GM12873 (cell line): Measurements from ENCODE around the gene VEGFC.

ENCODE experiments used
- CTCF ChIP-seq: IDR thresholded peaks from 2 replicates; pipeline ENCODE4 v1.5.1; 2012; ENCODE audit warnings: low read depth, mild to moderate bottlenecking, moderate library complexity, low read length, control low read depth; ENCODE audit not compliant: insufficient read depth; ENCODE audit errors: missing control alignments

VEGFC gene

DNA sequence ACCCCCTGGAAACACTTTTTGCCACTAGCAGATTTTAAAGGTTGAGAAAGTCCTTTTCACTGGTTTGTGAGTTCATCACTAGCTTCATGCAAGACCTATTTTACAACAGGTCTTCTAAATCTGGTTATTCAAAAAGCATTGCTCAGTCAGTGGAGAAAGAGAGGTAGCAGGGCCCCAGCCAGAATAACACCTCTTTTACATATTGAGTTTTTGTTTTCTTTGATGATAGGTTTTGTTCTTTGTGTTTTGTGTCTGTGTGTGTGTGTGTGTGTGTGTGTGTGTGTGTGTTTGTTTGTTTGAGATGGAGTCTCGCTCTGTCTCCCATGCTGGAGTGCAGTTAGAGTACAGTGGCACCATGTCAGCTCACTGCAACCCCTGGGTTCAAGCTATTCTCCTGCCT is 2.7 kb upstream of the VEGFC start:
- no peak for TF ChIP-seq CTCF

DNA sequence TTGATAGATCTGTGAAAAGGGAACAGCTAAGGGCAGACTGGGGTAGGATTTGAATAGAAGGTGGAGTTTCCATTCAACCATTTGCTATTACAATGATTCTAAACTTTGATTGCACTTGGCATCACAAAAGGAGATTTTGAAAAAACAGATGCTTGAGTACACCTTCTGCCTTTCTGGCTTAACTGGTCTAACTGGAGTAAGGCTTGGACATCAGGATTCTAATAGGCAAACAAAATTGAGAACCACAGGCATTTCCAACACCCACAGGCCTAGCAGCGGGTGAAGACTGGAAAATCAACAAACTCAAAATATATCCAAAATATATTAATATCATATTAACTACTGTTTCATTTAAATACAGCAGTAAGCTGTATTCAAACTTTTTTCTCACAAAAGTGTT is 1.9 kb upstream of the VEGFC start:
- TF ChIP-seq CTCF: no peak

DNA sequence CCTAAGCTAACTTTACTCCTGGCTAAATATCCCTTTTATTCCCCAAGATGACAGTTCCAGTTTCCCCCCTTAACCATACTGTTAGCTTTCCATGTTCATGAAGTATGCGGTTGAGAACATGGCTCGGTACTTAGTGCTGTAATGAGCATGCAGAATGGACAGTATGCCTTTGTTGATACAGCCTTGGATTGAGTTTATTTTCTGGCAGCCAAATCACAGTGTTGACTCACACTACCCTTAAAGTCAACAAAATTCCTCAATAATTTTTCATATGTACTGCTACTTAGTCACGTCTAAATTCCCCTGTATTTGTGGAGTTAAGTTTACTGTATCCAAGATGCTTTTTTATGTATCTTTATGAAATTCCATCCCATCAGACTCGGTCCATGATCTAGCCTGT is 1.4 kb upstream of the VEGFC start:
- TF ChIP-seq CTCF: no peak

DNA sequence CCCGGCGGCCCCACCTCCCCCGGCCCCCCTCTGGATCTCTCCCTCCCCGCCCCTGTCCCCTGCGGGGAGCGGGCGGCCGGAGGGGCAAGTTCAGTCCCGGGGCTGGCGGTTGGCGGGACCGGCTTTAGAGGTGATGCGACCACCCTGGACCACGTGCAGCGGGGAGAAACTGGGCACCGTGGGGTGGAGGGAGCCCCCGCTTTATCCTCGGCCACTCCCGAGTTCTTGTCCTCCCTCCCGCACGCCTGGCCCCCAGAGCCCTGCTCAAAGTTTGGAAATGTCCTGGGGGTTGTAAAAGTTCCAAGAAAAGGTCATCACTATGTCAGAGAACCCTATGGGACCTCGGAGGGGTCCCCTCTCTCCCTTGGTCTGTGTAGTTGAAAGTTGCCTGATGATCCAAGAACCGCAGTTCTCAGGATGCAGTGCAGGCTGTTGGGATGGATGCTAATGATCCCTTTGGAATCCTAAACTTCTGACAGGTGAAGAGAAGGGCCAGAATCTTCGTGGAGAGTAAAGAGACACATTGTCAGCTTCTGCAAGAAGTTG is 411 bp upstream of the VEGFC start:
- TF ChIP-seq CTCF: no peak

DNA sequence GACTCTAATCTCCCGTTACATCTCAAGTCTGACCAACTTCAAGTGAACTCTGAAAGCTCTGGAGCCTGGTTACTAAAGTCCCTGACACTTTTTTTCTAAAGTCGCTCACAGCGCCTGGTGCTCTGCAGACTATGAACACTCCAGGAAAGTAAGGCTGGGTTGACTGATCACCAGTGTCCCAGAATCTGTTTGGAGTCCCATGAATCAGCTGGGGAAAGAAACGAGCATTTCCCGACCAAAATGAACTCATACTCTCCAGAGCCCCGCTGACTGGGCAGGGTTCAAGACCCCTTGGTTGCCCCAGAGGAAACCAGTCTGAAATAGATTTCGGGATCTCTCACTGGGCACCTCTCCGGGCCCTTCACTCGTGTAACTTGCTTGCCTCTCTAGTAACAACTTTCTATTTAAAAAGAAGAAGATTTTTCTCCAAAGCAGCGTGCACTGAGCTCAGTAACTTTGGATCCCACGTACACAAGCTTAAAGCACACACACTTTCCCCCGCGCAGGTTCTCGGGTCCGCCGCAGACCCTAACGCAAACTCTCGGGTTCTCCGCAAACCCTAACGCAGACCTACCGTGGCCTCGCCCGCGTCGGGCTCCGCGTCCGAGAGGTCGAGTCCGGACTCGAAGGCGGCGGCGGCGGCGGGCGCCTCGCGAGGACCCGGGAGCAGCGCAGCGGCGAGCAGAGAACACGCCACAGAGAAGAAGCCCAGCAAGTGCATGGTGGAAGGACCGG is 964 bp downstream of the VEGFC start:
- no peak for TF ChIP-seq CTCF

GRCh38 chr4:176790398-176790797 is 2.3 kb downstream of the VEGFC start:
- TF ChIP-seq CTCF: no peak

DNA sequence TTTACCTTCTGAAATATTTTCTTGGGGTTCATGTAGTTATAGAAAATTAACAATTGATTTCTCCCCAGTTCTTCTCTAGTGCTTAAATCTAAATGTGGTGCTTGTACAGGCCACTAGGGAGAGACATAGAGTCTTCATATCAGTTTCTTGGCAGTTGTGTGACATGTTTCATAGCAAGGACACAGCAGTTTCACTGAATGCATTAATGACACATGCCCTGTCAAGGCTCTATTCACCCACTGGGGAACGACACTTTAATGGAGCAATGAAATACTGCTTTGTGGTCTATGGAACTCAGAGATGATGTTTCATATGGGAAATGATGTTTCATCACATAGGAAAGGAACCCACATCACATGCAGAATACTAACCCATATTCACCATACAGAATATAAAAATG is 2.8 kb downstream of the VEGFC start:
- TF ChIP-seq CTCF: peak; percentile 65
